ENCODE data around the gene PRSS50.

PRSS50 gene

DNA sequence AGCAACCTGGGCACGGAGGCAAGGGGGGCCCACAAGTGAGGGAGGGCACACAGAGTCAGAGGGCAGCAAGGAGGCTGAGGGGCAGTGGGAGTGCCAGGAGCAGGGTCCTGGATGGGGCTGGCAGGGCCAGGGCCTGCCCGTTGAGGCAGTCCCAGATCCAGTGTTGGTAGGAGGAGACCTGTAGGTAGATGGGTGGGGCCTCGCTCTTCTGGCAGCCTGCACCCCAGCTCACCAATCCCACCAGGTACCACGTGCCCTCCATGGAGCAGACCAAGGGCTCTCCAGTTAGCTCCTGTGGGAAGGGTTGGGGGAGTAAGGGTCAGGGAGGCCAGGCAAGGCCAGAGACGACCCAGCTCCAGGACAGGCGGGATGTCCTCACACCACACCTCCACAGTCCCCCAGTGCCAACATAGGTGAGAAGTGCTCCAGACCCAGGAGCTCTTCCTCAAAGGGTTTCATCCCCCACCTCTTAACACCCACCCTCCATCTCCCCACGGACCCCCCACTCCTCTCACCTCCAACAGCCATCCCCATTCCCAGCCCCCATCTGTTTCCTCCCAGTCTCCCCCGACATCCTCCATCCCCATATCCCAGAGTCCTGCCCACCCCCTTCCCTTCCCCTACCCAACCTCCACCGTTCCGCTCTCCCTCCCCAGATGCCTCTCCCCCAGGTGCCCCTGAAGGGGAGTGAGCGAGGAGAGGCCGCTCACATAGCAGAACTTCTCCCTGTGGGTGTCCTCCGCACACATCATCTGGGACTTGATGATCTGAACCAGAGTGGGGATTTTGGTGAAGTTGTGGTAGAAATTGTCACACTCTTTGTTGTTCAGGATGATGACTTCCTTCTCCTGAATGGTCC lies 5.2 kb downstream of the PRSS50 start:
- TF ChIP-seq, protein P1, sequence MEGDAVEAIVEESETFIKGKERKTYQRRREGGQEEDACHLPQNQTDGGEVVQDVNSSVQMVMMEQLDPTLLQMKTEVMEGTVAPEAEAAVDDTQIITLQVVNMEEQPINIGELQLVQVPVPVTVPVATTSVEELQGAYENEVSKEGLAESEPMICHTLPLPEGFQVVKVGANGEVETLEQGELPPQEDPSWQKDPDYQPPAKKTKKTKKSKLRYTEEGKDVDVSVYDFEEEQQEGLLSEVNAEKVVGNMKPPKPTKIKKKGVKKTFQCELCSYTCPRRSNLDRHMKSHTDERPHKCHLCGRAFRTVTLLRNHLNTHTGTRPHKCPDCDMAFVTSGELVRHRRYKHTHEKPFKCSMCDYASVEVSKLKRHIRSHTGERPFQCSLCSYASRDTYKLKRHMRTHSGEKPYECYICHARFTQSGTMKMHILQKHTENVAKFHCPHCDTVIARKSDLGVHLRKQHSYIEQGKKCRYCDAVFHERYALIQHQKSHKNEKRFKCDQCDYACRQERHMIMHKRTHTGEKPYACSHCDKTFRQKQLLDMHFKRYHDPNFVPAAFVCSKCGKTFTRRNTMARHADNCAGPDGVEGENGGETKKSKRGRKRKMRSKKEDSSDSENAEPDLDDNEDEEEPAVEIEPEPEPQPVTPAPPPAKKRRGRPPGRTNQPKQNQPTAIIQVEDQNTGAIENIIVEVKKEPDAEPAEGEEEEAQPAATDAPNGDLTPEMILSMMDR (IDR thresholded peaks at IDR 0.05; ENCODE audit: control insufficient read depth, extremely low read depth, insufficient read depth): no peak
- no peak overlapping the region for H3K4me3 ChIP-seq (ENCODE audit: low read depth, low read length)
- DNase-seq (ENCODE audit: low read depth): no peak

DNA sequence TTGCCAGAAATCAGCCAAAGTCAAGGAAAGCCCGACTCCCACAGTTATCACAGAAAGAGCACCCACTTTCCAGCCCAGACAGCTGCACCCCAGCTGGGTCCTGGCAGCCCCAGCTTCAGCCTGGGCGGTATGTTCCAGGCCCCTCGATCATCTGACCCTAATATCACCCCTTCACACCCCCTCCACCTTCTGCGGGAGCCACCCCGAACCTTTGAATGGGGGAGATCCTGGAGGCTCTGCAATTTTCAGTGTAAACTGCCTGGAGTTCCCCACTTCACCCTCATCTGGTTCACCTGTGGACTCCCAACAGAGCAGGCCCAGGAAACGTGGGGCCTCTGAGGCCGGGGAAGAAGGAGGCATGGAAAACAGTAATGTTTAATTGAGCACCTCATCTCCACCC lies 5.9 kb downstream of the PRSS50 start:
- no peak for DNase-seq (ENCODE audit: low read depth)
- no peak overlapping the region for H3K4me3 ChIP-seq (ENCODE audit: low read depth, low read length)
- TF ChIP-seq, protein P1 (IDR thresholded peaks at IDR 0.05; ENCODE audit: control insufficient read depth, extremely low read depth, insufficient read depth): no peak

GRCh38 chr3:46711305-46711704 lies 6.4 kb downstream of the PRSS50 start:
- DNase-seq (ENCODE audit: low read depth): no peak
- no peak overlapping the region for H3K4me3 ChIP-seq (ENCODE audit: low read depth, low read length)
- TF ChIP-seq, protein P1 (IDR thresholded peaks at IDR 0.05; ENCODE audit: control insufficient read depth, extremely low read depth, insufficient read depth): no peak

- no peak overlapping the region for H3K4me3 ChIP-seq (ENCODE audit: low read depth, low read length)
- TF ChIP-seq, protein P1 (IDR thresholded peaks at IDR 0.05; ENCODE audit: control insufficient read depth, extremely low read depth, insufficient read depth): no peak
- DNase-seq (ENCODE audit: low read depth): no peak
These were observed 6.9 kb downstream of the PRSS50 start for GRCh38 chr3:46710671-46711295.

GRCh38 chr3:46710229-46710628 lies 7.4 kb downstream of the PRSS50 start:
- no peak for DNase-seq (ENCODE audit: low read depth)
- H3K4me3 ChIP-seq (ENCODE audit: low read depth, low read length): no peak overlapping the region
- TF ChIP-seq, protein P1 (IDR thresholded peaks at IDR 0.05; ENCODE audit: control insufficient read depth, extremely low read depth, insufficient read depth): no peak

DNA sequence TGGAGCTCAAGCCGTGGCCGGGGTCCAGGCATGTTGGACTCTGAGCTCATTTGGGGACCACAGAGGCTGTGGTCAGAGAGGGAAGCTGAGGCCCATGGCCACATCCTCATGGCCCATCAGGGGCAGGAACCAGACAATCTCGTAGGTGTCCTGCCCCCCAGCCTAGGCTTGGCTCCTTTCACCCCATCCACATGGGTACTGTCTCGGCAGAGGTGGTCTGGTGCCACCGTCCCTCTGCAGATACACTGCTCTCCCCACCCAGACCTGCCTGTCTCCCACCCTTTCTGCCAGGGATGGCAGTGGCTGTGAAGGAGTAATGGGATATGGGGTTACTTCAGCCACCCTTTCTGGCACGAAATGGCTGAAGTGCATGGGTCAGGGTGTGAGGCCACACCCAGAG lies 7.9 kb downstream of the PRSS50 start:
- TF ChIP-seq, protein P1 (IDR thresholded peaks at IDR 0.05; ENCODE audit: control insufficient read depth, extremely low read depth, insufficient read depth): no peak
- DNase-seq (ENCODE audit: low read depth): no peak
- H3K4me3 ChIP-seq (ENCODE audit: low read depth, low read length): no peak overlapping the region
